GM21381 (cell line): ENCODE results near the gene ARHGAP26.
A peak's percentile ranks its signal among the peaks of the same experiment; 100 is the strongest.
"Not testable (repeated sequence)": the region's sequence is repeated elsewhere in the genome, so short reads cannot be mapped to it uniquely, and the experiment has no call there.

Source experiments
- ATAC-seq: cut with Tn5 transposase; IDR thresholded peaks from one replicate; pipeline ENCODE4 v1.9.1; 2021; ENCODE audit warnings: mild to moderate bottlenecking, moderate library complexity; ENCODE audit not compliant: unreplicated experiment

The ARHGAP26 gene

GRCh38 chr5:142978252-142978651, 208.1 kb downstream of the ARHGAP26 start:
- peak; percentile 8 for ATAC-seq

GRCh38 chr5:142978726-142979125, 208.5 kb downstream of the ARHGAP26 start:
- no peak for ATAC-seq

GRCh38 chr5:142979636-142980035, 209.5 kb downstream of the ARHGAP26 start:
- no peak for ATAC-seq

DNA sequence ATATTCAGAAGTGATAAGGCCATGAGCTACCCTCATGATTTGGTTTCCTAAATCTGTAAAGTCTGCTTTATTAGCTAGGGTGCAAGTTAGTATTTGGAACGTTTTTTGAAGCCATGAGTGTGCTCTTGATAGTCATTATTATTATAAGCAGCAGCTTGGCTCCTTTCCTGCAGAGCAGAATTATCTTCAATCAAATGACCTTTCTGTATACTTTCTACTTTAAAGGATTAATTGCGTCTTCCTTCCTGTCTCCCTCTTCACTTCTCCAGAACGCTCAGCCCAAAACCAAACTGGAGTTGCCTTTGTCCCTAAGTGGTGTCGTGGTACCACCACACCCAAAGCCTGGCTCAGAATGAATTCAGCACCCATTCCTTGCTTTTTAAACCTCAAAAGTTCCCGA, 211.3 kb downstream of the ARHGAP26 start:
- no peak for ATAC-seq

- ATAC-seq = no peak
Measured at GRCh38 chr5:142981886-142982820, 212.0 kb downstream of the ARHGAP26 start.

GRCh38 chr5:142982821-142983200, 212.6 kb downstream of the ARHGAP26 start:
- no peak for ATAC-seq

DNA sequence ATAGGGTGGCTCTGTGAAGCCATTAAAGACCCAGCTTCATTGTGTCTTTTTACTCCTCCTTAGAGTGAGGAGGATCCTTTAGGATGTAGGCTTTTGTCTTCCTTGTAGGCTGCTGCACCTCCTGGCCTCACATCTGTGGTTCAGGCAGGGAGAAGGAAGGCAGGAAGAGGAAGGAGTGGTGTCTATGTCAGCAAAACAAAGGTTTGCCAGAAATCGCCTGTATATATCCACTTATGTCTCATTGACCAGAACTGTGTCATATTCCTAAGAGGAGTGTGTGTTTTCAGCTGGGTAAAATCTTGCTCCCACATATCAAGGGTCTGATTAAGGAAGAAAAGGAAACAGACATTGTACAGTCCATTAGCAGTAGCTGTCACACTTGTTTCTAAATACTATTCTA, 213.8 kb downstream of the ARHGAP26 start:
- no peak for ATAC-seq

DNA sequence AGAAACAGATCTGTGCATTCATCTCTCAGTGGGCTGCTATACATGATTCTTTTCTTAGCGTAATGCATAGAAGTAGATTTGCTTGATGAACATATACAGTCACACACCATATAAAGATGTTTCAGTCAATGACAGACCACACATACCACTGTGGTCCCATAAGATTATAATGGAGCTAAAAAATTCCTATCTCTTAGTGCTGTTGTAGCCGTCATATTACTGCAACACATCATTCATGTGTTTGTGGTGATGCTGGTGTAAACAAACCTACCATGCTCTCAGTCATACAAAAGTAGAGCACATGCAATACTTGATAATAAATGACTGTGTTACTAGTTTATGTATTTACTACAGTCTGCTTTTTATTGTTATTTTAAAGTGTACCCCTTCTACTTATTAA, 214.3 kb downstream of the ARHGAP26 start:
- no peak for ATAC-seq

DNA sequence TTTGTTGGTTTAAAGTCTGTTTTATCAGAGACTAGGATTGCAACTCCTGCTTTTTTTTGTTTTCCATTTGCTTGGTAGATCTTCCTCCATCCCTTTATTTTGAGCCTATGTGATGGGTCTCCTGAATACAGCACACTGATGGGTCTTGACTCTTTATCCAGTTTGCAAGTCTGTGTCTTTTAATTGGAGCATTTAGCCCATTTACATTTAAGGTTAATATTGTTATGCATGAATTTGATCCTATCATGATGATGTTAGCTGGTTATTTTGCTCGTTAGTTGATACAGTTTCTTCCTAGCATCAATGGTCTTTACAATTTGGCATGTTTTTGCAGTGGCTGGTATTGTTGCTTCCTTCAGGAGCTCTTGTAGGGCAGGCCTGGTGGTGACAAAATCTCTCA, 219.1 kb downstream of the ARHGAP26 start:
- ATAC-seq = not testable (repeated sequence)

DNA sequence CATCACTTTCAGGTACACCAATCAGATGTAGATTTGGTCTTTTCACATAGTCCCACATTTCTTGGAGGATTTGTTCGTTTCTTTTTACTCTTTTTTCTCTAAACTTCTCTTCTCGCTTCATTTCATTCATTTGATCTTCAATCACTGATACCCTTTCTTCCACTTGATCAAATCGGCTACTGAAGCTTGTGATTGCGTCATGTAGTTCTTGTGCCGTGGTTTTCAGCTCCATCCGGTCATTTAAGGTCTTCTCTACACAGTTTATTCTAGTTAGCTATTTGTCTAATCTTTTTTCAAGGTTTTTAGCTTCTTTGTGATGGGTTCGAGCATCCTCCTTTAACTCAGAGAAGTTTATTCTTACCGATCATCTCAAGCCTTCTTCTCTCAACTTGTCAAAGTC, 219.9 kb downstream of the ARHGAP26 start:
- ATAC-seq = not testable (repeated sequence)

DNA sequence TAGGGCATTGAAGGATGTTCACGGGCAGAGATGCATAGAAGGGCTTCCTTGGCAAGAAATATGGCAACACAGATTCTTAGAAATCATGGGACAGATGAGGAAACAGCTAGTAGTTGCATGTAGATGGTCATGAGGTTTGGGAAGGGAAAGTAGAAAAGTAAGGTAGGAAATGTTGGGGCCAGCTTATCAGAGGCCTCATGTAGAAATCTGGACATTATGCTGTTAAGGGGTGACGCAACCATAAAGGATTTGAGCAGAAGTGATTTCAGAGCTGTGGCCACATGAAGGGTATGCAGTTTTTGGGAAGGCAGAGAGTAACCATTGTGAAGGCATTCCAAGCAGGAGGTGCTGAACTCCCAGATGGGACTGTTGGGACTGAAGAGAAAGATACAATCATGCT, 224.0 kb downstream of the ARHGAP26 start:
- no peak for ATAC-seq

- not testable (repeated sequence) for ATAC-seq
Measured at GRCh38 chr5:142995621-142996020, 225.4 kb downstream of the ARHGAP26 start.

DNA sequence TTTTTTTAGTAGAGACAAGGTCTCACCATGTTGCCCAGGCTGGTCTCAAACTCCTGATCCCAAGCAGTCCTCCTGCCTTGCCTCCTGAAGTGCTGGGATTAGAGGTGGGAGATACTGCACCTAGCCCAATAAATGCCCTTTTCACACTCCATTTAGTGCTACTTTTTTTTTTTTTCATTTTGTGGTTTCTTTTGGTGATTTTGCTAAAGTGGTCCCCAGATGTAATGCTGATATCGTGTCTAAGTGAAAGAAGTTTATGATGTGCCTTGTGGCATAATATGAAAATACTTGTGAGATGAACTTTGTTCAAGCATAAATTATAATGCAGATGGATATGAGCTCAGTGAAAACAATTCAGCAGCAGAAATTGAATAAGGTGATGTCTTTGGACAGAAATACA, 227.4 kb downstream of the ARHGAP26 start:
- ATAC-seq = no peak

GRCh38 chr5:142998316-142999020, 228.3 kb downstream of the ARHGAP26 start:
- ATAC-seq = peak; percentile 33

DNA sequence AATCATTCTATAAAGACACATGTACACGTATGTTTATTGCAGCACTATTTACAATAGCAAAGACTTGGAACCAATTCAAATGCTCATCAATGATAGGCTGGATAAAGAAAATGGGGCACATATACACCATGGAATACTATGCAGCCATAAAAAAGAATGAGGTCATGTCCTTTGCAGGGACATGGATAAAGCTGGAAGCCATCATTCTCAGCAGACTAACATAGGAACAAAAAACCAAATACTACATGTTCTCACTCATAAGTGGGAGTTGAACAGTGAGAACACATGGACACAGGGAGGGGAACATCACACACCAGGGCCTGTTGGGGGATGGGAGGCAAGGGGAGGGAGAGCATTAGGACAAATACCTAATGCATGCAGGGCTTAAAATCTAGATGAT, 230.4 kb downstream of the ARHGAP26 start:
- not testable (repeated sequence) for ATAC-seq

- ATAC-seq = no peak
Measured at GRCh38 chr5:143001764-143002351, 231.7 kb downstream of the ARHGAP26 start.

DNA sequence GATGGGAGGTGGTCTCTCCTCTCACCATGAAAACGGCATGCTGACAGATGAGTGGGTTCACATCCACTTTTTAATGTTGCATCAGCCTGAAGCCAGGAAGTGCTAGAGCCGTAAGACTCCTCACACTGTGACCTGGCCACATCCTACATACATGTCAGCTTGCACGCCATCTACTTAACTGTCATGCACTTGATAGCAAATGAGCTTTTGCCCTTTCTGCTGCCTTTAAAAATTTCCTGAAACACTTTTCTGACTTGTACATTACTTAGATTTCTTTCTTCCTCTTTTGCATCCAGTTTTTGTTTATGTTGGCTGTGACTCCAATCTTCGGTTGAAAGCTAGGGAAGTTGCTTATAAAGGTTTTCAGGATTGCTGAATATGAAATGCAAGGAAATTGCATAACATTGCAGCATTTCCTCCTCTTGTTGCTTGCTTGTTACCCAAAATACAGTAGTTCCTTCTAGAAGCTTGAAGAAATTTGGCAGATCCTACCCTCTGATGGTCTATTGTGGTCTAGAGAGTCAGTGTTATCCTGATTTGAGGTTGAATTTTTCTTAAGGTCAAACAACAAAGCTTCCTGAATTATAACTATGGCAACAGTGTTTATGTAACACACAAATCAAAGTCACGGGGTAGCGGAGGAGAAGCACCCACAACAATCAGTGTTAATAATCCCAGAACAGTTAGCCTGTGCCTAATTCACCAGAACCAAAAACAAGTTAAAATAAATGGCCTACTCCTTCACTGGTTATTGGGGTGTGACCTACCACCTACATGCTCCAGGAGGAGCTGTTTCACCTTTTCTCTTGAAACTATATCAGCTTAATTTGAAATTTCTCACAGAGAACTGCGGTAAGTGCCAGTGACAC, 232.5 kb downstream of the ARHGAP26 start:
- peak; percentile 70 for ATAC-seq

DNA sequence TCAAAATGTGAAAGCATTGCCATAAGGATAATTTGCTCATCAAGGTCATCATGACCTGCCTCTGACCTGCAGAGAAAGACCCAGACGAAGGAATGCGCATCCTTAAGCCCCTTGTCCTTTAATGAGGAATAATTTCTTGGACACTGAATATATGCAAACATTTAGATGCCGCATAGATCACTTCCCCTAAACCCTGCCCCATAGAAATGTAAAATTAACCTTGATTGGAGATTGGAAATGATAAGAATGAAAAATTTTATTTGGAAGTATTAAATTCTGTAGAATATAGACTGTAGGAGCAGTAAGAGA, 233.1 kb downstream of the ARHGAP26 start:
- ATAC-seq = no peak

DNA sequence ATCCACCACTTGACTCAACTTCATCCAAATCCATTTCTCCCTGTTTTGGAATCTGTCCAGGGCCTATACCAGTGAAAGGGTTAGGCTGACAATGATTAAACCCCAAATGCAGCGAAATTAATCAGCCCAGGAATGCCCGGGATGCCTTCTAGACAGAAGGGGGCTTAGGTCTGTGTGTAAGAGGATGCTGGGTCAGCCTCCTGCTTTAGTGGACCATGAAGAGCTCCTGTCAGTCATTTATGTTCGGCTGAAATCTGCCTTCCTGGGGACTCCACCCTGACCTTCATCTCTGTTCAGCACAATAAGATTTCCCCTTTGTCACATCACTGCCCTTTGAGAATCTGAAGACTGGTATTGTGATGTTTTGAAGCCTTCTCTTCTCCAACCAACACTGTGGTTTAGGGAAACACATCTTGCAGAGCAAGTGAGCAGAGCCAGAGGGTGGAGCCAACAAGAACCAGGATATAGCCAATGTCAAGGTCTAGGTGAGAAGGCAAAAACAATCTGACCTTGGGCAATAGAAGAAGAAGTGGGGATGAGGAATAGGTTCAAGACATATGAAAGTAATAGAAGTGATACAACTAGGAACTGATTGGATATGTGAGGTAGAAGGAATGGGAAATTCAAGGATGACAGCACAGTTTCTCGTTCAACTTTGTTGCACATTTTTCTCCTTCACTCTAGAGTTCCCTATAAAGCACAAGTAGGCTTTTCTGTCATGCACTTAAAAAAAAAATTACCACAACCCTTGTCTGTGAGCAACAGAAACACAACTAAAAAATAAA, 234.4 kb downstream of the ARHGAP26 start:
- no peak for ATAC-seq

DNA sequence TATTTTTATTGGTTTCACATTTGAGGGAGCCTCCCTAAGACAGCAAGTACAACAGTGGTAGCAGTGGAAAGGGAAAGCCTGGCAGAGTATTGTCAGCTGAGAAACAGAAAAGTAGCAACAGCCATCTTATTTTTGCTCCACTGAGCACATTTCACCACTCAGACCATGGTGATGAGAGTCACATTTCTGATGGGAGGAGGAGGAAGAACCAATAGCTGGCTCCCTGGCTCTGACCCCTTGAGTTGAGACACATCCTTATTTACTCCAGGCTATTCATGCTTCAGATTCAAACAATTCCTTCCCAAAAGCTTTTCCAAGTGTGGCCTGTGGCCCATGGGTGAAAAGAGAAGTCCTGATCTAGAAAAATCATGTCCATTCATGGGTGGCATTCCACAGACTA, 236.3 kb downstream of the ARHGAP26 start:
- ATAC-seq = no peak
